ENCODE measurements around the gene TCERG1L. TPM values are rescaled to one million over a fixed set of nuclear protein-coding genes. Genes with fewer than 3 reads are reported as not detected.

Gene TCERG1L
- total RNA-seq, 2 donors from 2014 or later = 0.05 TPM; not detected in 1

DNA sequence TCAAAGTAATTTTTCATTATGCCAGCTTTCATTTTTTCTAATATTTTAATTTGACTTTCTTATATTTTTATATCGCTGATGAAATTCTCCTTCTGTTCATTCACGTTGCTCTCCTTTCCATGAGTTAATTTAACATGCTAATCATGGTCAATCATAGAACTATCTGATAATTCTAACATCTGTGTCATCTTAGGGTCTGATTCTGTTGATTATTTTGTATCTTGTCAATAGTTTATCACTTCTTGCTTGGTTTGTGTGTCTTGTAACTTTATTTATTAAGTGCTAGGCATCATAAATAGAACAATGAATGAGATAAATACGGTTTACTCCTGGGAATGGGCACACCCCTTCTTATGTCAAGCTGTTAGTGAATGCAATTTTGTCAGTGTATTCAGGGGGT is 11.0 kb downstream of the TCERG1L start:
- no peaks in the 10 kb centered on the region for H3K36me3 Mint-ChIP-seq (ENCODE audit: low read depth)
- no peaks in the 10 kb centered on the region for H3K4me1 Mint-ChIP-seq
- H3K4me3 Mint-ChIP-seq = no peak overlapping the region
- H3K9me3 Mint-ChIP-seq = peaks cover 17% of the 10 kb centered on the region
- peaks cover 13% of the 10 kb centered on the region for H3K27me3 Mint-ChIP-seq
- H3K27ac Mint-ChIP-seq = no peak overlapping the region
- no peak for ATAC-seq (replicated peaks)

DNA sequence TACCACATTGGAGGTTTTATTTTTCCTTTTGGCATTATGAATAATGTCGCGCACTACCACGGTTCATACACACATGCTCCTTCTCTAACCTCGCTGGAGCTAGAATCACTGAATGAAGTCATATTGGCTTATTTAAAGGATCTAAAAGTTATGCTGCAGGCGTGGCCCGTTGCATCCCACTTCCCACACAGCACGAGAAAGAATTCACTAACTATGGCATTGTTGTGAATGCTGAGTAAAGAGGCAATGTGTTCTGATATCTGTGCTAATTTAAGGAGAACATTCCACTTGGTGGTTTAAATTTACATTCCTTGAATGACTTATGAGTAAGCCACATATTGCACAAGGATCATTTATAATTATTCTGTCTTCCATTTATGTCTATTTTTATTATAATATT is 20.7 kb downstream of the TCERG1L start:
- Mint-ChIP-seq H3K9me3 (peaks cover 7% of the 10 kb centered on the region), H3K36me3 (ENCODE audit: low read depth) (no peaks in the 10 kb centered on the region), H3K27ac (no peak overlapping the region), H3K27me3 (peaks cover 4% of the 10 kb centered on the region), H3K4me3 (no peak overlapping the region), H3K4me1 (no peaks in the 10 kb centered on the region)
- ATAC-seq (replicated peaks) = no peak

DNA sequence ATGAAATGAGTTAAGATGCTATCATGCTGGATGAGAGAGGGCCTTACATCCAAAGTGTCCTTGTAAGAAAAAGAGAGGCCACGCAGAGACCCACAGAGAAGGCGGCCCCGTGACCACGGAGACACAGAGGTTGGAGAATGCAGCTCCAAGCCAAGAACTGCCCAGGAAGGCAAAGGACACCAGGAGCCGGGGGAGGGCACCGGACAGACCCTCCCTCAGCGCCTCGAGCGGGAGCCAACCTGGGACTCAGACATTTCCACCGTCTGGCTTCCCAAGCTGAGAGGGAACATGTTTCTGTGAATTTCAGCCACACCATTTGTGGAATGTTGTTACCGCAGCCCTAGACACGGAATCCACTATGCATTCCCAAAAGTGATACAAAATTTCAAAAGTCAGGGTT is 22.9 kb downstream of the TCERG1L start:
- no peak for ATAC-seq (replicated peaks)
- Mint-ChIP-seq H3K27me3 (no peaks in the 10 kb centered on the region), H3K9me3 (peaks cover 4% of the 10 kb centered on the region), H3K4me1 (no peaks in the 10 kb centered on the region), H3K36me3 (ENCODE audit: low read depth) (no peaks in the 10 kb centered on the region), H3K4me3 (no peak overlapping the region), H3K27ac (no peak overlapping the region)

DNA sequence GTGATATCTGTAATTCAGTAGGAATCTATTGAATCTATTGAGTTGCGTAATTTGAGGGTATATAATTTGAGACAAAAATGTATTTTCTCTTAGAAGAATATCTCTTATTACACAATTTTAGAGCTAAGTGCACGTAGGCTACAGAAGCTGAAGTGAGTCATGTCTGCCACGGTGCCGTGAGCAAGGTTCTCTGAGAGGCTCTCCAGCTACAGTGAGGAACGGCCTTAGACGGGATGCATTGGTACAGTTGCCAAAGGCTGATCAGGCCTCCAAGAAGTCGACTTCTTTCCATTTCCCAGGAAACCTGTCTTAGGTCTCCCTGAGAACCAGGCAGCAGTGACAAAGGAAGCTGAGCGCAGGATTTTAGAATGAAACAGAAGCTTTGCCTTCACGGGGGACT is 28.6 kb downstream of the TCERG1L start:
- H3K4me1 Mint-ChIP-seq = no peaks in the 10 kb centered on the region
- H3K36me3 Mint-ChIP-seq (ENCODE audit: low read depth) = no peaks in the 10 kb centered on the region
- no peaks in the 10 kb centered on the region for H3K9me3 Mint-ChIP-seq
- ATAC-seq (replicated peaks) = no peak
- H3K4me3 Mint-ChIP-seq = no peak overlapping the region
- no peak overlapping the region for H3K27ac Mint-ChIP-seq
- H3K27me3 Mint-ChIP-seq = no peaks in the 10 kb centered on the region

DNA sequence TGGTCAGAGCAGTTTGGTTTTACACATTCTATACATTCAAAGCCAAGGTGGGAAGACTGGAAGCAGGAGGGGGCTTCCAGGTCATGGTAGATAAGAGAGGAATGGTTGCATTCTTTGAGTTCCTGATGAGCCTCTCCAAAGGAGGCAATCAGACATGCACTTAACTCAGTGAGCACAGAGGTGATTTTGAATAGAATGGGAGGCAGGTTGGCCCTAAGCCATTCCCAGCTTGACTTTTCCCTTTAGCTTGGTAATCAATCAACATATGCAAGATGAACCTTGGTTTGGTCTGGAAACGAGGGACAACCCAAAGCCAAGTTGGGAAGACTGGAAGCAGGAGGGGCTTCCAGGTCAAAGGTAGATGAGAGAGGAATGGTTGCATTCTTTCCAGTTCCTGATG is 31.4 kb downstream of the TCERG1L start:
- no peak overlapping the region for H3K4me3 Mint-ChIP-seq
- H3K27ac Mint-ChIP-seq = no peak overlapping the region
- H3K27me3 Mint-ChIP-seq = no peaks in the 10 kb centered on the region

DNA sequence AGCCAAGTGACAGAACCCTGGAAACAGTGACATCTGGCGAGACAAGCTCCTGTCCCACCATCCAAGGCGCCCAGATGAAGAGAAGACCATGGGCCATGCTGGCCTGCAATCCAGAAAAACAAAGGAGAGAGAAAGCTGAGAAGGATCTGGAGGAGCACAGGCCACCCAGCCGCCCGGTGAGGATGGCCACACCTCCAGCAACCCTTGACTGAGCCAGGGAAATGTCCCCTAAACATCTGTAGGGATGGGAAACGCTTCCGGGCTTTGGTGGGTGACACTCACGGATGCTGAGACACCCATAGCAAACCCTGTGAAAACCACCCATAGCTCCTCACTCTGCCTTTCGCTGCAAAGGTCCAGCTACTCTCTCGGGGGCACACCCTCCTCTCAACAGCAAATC is 32.0 kb downstream of the TCERG1L start:
- no peaks in the 10 kb centered on the region for H3K9me3 Mint-ChIP-seq
- no peaks in the 10 kb centered on the region for H3K36me3 Mint-ChIP-seq (ENCODE audit: low read depth)
- no peaks in the 10 kb centered on the region for H3K27me3 Mint-ChIP-seq
- ATAC-seq (replicated peaks) = no peak
- no peak overlapping the region for H3K27ac Mint-ChIP-seq
- no peak overlapping the region for H3K4me3 Mint-ChIP-seq
- H3K4me1 Mint-ChIP-seq = no peaks in the 10 kb centered on the region

More for the DNA sequence above, 31.4 kb downstream of the TCERG1L start:
- Mint-ChIP-seq H3K9me3 (no peaks in the 10 kb centered on the region), H3K4me1 (no peaks in the 10 kb centered on the region), H3K36me3 (ENCODE audit: low read depth) (no peaks in the 10 kb centered on the region)
- no peak for ATAC-seq (replicated peaks)

DNA sequence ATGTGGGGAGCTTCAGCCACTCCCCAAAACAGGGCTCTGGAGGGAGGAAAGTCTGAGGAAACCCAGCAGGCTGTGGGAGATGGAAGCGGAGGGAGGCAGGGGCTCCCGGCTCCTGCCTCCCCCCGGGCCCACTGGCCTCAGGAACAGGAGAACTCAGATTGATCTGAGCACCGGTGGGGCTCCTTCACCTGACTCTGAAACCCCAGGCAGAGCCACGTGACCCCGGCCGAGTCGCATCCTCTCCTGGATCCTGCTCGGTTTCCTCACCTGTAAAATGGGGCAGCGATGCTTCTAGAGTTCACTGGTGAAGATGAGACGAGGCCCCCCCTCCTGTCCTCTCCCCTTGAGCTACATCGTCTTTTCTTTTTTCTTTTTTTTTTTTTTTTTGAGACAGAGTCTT is 33.6 kb downstream of the TCERG1L start:
- H3K27ac Mint-ChIP-seq = no peak overlapping the region
- no peak overlapping the region for H3K4me3 Mint-ChIP-seq
- H3K9me3 Mint-ChIP-seq = no peaks in the 10 kb centered on the region
- H3K27me3 Mint-ChIP-seq = no peaks in the 10 kb centered on the region
- no peaks in the 10 kb centered on the region for H3K4me1 Mint-ChIP-seq
- no peak for ATAC-seq (replicated peaks)
- H3K36me3 Mint-ChIP-seq (ENCODE audit: low read depth) = no peaks in the 10 kb centered on the region

DNA sequence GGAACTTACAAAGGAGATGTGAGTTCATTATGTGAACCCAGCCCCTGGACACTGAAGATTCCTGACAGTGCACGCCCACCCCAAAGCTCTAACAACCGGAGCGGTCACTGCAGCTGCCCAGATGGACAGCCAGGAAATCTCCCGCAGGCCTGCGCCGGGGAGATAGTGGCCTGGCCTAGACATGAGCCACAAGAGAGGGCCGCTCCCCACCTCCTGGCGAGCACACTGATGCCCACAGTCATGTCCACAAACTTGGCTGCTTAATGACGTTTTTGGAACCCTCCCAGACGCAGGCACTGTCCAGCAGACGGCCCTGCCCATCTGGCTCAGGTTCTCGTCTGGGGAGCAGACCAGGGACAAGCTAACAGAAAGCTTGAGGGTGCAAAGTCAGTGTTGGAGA is 34.2 kb downstream of the TCERG1L start:
- no peaks in the 10 kb centered on the region for H3K27me3 Mint-ChIP-seq
- H3K36me3 Mint-ChIP-seq (ENCODE audit: low read depth) = no peaks in the 10 kb centered on the region
- no peaks in the 10 kb centered on the region for H3K9me3 Mint-ChIP-seq
- H3K4me1 Mint-ChIP-seq = no peaks in the 10 kb centered on the region
- no peak for ATAC-seq (replicated peaks)
- no peak overlapping the region for H3K4me3 Mint-ChIP-seq
- H3K27ac Mint-ChIP-seq = no peak overlapping the region

DNA sequence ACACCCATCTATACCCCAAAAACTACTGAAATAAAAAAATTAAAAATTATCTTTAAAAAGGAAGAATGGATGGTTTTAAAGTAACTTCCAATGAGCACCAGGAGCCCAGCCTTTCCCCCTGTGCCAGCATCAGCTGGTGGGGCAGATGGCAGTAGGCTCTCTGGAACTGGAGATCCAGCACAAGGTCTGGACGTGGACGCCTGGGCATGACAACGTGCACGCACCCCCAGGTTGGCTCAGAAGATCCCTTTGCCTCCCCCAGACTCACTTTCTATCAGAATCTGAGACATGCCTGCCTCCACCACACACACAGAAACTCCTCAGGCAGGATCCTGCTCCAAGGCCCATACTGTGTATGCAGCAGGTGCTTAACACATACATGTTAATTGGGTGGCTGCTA is 35.8 kb downstream of the TCERG1L start:
- no peak for ATAC-seq (replicated peaks)
- H3K36me3 Mint-ChIP-seq (ENCODE audit: low read depth) = no peaks in the 10 kb centered on the region
- no peaks in the 10 kb centered on the region for H3K9me3 Mint-ChIP-seq
- H3K27ac Mint-ChIP-seq = no peak overlapping the region
- no peak overlapping the region for H3K4me3 Mint-ChIP-seq
- H3K27me3 Mint-ChIP-seq = no peaks in the 10 kb centered on the region
- no peaks in the 10 kb centered on the region for H3K4me1 Mint-ChIP-seq

DNA sequence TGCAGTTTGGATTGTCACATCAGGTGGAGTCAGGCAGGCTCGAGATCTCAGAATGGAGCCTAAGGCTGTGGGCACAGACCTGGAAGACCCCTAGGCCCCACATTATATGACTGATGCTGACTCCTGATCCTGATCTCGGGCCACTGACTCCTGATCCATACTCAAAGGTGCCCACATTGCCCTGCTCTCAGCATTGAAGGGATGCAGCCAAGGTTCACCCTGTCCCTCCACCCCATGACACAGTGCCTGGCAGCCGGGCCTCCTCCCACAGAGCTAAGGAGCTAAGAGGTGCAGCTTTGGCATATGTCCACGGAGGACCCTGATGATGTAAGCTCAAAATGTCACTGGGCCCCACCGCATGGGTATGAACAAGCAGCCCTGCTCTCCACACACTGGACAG is 36.6 kb downstream of the TCERG1L start:
- no peaks in the 10 kb centered on the region for H3K36me3 Mint-ChIP-seq (ENCODE audit: low read depth)
- no peaks in the 10 kb centered on the region for H3K9me3 Mint-ChIP-seq
- no peak overlapping the region for H3K27ac Mint-ChIP-seq
- H3K4me3 Mint-ChIP-seq = no peak overlapping the region
- no peak for ATAC-seq (replicated peaks)
- H3K27me3 Mint-ChIP-seq = no peaks in the 10 kb centered on the region
- H3K4me1 Mint-ChIP-seq = no peaks in the 10 kb centered on the region

DNA sequence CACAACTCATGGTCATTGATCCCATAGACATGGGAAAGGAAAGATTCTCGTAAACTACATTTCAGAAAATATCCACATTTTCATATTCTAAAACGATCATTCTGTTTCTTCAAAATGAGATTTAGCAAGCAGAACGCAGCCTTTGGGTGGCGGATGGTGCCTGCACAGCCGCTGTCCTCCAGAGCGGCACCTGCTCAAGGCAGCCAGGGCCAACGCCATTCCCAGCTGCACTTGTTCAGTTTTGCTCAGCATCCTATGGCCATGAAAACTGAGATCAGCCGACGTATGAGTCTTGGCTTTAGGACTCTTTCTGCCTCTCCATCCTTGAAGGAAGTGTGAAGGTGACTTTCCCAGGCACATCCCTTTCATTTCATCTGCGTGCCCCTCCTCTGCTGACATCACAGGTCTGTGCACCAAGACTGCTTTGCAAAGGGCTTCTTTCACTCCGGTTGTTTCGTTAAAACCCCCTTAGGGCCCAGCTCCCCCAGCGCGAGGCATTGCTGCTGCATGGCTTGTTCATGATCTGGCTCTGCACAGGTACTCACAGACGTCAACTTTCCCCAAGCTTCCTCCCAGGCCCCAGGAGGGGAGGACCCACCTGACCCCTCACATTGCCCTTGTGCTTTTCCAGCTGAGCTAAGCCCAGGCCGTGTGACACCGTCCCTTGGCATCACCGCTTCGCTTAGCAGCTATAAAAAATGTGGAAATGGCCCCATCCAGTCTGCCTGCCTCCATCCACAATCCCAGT is 37.2 kb downstream of the TCERG1L start:
- no peaks in the 10 kb centered on the region for H3K27me3 Mint-ChIP-seq
- H3K4me1 Mint-ChIP-seq = no peaks in the 10 kb centered on the region
- no peaks in the 10 kb centered on the region for H3K36me3 Mint-ChIP-seq (ENCODE audit: low read depth)
- H3K9me3 Mint-ChIP-seq = no peaks in the 10 kb centered on the region
- no peak overlapping the region for H3K4me3 Mint-ChIP-seq
- no peak for ATAC-seq (replicated peaks)
- no peak overlapping the region for H3K27ac Mint-ChIP-seq

DNA sequence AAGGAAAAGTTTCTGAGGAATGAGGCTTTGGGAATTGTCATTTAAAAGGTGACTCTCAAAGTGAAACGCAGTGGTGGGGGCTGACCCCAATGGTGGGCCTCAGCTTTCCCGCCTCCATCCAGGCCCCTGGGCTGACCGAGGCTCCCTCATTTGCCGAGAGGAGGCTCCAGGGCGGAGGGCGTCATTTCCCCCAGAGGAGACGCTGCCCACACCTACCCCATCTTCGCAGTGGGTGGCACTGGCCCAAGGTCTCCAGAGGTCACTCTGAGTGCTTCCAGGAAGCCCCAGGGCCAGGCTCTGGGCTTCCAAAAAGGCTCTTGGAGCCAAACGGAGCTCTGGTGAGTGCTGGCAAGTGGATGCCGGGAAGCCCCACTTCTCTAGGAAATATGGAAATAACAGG is 38.0 kb downstream of the TCERG1L start:
- no peak overlapping the region for H3K4me3 Mint-ChIP-seq
- H3K36me3 Mint-ChIP-seq (ENCODE audit: low read depth) = no peaks in the 10 kb centered on the region
- H3K4me1 Mint-ChIP-seq = no peaks in the 10 kb centered on the region
- H3K27ac Mint-ChIP-seq = no peak overlapping the region
- H3K27me3 Mint-ChIP-seq = no peaks in the 10 kb centered on the region
- ATAC-seq (replicated peaks) = no peak
- no peaks in the 10 kb centered on the region for H3K9me3 Mint-ChIP-seq

DNA sequence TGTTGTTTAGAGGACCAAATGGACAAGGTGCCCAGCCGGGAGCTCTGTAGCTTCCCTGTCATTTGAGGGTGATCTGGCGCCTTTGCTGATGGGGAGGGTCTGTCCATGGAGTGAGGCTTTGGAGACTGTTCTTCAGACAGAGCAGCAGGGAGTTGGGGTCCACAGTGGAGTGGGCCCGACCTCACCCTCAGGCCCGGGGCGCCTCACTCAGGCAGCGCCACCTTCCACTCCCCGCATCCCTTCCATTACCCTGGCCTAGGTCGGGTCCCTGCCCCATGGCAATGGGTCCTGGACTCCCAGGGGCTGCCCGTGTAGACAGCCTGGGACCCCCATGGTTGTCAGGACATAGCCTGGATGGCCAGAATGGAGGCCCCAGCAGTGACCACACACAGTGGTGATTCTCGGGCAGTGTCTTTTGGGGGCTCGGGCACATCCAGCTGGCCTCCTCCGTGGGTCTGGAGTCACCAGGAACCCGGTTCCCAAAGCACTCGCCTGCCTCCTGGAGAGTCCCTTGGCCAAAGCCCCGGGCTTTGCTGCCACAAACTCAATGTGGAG is 38.5 kb downstream of the TCERG1L start:
- ATAC-seq (replicated peaks) = no peak
- Mint-ChIP-seq H3K9me3 (no peaks in the 10 kb centered on the region), H3K4me3 (no peak overlapping the region), H3K27me3 (no peaks in the 10 kb centered on the region), H3K4me1 (no peaks in the 10 kb centered on the region), H3K36me3 (ENCODE audit: low read depth) (no peaks in the 10 kb centered on the region), H3K27ac (no peak overlapping the region)

DNA sequence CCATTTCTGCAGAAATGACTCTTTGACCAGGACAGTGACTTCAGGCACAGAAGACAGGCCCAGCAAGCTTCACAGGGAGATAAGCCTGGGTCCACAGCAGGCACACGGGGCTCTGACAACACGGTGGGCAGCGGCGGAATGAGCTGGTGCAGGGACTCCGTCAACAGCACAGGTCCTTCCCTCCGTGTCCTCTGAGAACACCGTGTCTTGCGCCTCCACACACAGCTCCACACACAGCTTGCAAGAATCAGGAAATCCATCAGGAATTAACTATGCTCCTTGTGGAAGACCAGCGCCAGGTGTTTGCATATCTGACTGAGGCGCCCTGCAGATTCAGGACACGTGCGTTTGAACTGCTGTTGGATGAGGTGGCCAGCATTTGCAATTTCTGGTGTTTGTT is 39.6 kb downstream of the TCERG1L start:
- no peaks in the 10 kb centered on the region for H3K36me3 Mint-ChIP-seq (ENCODE audit: low read depth)
- no peaks in the 10 kb centered on the region for H3K27me3 Mint-ChIP-seq
- H3K9me3 Mint-ChIP-seq = no peaks in the 10 kb centered on the region
- ATAC-seq (replicated peaks) = no peak
- H3K27ac Mint-ChIP-seq = no peak overlapping the region
- no peaks in the 10 kb centered on the region for H3K4me1 Mint-ChIP-seq
- no peak overlapping the region for H3K4me3 Mint-ChIP-seq

DNA sequence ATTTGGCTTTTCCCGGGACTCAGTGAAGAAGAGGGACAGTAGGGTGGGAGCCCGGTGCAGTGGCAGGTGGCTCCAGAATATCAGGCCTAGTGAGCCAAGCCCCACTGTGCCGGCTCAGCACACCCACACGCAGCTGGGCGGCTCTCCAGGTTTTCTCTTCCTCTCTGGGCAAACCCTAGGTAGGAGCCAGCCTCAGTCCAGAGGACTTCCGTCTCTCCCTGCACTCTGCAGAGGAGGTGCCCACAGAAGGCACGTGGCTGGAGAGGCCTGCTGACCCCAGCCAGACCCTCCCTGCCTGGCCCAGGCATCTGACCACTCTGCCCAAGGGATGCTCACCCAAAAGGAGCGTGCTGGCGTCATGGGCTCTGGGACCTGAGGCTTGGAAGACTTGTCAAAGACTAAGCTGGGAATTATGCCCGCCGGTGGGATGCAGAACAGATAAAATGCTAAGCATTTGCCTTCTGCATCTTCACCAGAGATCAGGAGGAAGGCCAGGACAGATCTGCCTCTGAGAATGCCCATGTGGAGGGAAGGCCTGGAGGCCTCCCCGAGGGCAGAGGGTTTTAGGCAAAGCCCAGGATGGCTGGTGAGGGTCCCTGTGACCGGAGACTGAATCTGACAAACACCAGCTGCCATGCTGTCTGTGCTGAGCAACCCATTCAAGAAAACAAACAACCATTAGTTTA is 40.2 kb downstream of the TCERG1L start:
- Mint-ChIP-seq H3K27me3 (no peaks in the 10 kb centered on the region), H3K27ac (no peak overlapping the region), H3K9me3 (no peaks in the 10 kb centered on the region), H3K36me3 (ENCODE audit: low read depth) (no peaks in the 10 kb centered on the region), H3K4me3 (no peak overlapping the region), H3K4me1 (no peaks in the 10 kb centered on the region)
- no peak for ATAC-seq (replicated peaks)

Measured in activated T-helper 17 cell treated with anti-CD3 and anti-CD28 coated beads, Interleukin-2, amount 50 U/mL, for 72 hours (primary cell).